Peyer's patch (tissue), 4 donors: Measurements from ENCODE around the gene IFNA4.
"Not testable (repeated sequence)": the region's sequence is repeated elsewhere in the genome, so short reads cannot be mapped to it uniquely, and the experiment has no call there.

Source experiments
- POLR2A ChIP-seq, 2 donors: fragments of 450-650 bp; IDR thresholded peaks; one replicate each; pipeline ENCODE4 v1.5.1; 2017; ENCODE audit warnings: antibody characterized with exemption in 2 of 2, mild to moderate bottlenecking in 2 of 2, moderate library complexity in 2 of 2
- TF ChIP-seq, protein P1 (sequence below), 6 experiments: fragments of 450-650 bp in 4 of 6; fragments of 200-600 bp in 2 of 6; sonication (generic) in 1 of 6; IDR thresholded peaks; one replicate each; pipeline ENCODE4 v1.5.1; 2017 to 2019; ENCODE audit warnings: antibody characterized with exemption in 6 of 6, mild to moderate bottlenecking in 3 of 6, moderate library complexity in 1 of 6

DNA sequence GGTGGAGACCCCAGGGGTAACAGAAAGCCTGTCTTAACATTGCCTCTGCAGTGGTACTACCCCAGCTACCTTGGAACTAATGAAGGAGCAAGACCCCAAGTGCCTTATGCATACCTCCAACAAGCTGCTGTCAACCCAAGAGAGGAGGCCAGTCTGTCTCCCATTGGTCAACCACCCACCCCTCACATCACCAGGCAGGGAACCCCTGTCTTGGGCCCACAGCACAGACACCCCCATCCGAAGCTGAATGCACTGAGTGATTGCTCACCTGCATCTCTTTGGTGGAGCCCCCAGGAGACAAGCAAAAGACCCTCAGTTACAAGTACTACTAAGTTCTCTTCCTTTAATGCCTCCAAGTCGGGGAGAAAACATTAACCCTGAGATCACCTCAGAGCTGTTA is 24.8 kb upstream of the IFNA4 start:
- TF ChIP-seq, protein P1, sequence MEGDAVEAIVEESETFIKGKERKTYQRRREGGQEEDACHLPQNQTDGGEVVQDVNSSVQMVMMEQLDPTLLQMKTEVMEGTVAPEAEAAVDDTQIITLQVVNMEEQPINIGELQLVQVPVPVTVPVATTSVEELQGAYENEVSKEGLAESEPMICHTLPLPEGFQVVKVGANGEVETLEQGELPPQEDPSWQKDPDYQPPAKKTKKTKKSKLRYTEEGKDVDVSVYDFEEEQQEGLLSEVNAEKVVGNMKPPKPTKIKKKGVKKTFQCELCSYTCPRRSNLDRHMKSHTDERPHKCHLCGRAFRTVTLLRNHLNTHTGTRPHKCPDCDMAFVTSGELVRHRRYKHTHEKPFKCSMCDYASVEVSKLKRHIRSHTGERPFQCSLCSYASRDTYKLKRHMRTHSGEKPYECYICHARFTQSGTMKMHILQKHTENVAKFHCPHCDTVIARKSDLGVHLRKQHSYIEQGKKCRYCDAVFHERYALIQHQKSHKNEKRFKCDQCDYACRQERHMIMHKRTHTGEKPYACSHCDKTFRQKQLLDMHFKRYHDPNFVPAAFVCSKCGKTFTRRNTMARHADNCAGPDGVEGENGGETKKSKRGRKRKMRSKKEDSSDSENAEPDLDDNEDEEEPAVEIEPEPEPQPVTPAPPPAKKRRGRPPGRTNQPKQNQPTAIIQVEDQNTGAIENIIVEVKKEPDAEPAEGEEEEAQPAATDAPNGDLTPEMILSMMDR (IDR thresholded peaks at IDR 0.05): not testable (repeated sequence)
- TF ChIP-seq POLR2A (IDR thresholded peaks at IDR 0.05): not testable (repeated sequence)
